Muscle layer of duodenum (tissue), 2 donors: ENCODE measurements around the gene ZBTB48.

ENCODE experiments used
- H3K27ac ChIP-seq: one replicate; pipeline ENCODE4 v1.7.0; 2013; ENCODE audit warnings: mild to moderate bottlenecking, low read length
- H3K27me3 ChIP-seq: one replicate; pipeline ENCODE4 v1.7.0; 2013; ENCODE audit warnings: low read depth, mild to moderate bottlenecking, control low read depth, low read length
- H3K36me3 ChIP-seq, 2 donors: one replicate each; pipeline ENCODE4 v1.7.0; 2013; ENCODE audit warnings: low read length in 2 of 2, control low read depth in 1 of 2, mild to moderate bottlenecking in 1 of 2; ENCODE audit not compliant: insufficient read depth in 2 of 2, control insufficient read depth in 1 of 2
- H3K4me1 ChIP-seq, 2 donors: one replicate each; pipeline ENCODE4 v1.7.0; 2013; ENCODE audit warnings: low read length in 2 of 2, mild to moderate bottlenecking in 2 of 2, control low read depth in 1 of 2, moderate library complexity in 1 of 2; ENCODE audit not compliant: insufficient read depth in 2 of 2, control insufficient read depth in 1 of 2
- H3K4me3 ChIP-seq, 2 donors: one replicate each; pipeline ENCODE4 v1.7.0; 2013; ENCODE audit warnings: low read length in 2 of 2, low read depth in 1 of 2, mild to moderate bottlenecking in 1 of 2
- H3K9me3 ChIP-seq, 2 donors: one replicate each; pipeline ENCODE4 v1.7.0; 2013; ENCODE audit warnings: low read length in 2 of 2, control low read depth in 1 of 2, mild to moderate bottlenecking in 1 of 2; ENCODE audit not compliant: control insufficient read depth in 1 of 2
- donor health status: healthy.

The ZBTB48 gene

DNA sequence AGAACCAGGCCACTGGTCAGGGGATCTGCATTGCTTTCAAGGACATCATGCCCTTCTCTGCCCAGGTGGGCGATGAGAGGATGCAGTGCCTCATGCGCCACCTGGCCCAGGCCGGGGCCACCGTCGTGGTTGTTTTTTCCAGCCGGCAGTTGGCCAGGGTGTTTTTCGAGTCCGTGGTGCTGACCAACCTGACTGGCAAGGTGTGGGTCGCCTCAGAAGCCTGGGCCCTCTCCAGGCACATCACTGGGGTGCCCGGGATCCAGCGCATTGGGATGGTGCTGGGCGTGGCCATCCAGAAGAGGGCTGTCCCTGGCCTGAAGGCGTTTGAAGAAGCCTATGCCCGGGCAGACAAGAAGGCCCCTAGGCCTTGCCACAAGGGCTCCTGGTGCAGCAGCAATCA, 5.0 kb upstream of the ZBTB48 start:
- Histone ChIP-seq H3K4me1 (peaks cover 5% of the 10 kb centered on the region in 2 donors), H3K27me3 (no peaks in the 10 kb centered on the region), H3K36me3 (no peaks in the 10 kb centered on the region), H3K4me3 (no peak overlapping the region), H3K27ac (no peak overlapping the region), H3K9me3 (peaks cover 0 to 4% of the 10 kb centered on the region in 2 donors)

DNA sequence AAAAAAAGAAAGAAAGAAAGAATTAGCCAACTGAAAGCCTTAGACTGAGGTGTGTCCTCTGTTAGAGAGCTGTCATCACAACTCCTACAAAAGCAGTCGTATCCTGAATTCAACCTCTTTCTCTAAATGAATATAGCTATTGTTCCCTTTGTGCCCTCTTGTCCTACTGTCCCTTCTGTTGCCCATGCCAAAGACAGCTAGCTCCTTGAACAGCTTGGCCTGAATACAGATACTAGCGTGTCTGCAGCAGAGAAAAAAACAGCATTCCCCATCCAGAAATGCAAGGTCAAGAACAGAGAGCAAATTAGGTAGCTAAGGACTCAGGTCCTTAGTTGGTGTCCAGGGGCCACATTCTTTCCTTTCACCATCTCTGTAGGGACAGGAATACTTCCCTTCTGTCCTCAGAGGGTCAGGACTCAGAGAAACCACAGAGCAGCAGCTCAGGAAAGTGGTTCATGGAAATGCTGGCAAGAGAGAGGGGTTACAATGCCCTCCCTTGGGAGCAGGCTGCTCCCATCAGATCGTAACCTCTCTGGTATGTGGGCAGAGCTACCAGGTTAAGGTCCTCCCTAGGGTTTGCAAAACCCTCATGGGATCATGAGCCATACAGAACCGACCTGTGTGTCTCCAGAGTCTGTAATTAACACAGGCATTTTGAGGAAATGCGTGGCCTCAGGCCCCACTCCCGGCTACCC, 1.8 kb upstream of the ZBTB48 start:
- Histone ChIP-seq H3K27ac (no peak overlapping the region), H3K27me3 (no peaks in the 10 kb centered on the region)

DNA sequence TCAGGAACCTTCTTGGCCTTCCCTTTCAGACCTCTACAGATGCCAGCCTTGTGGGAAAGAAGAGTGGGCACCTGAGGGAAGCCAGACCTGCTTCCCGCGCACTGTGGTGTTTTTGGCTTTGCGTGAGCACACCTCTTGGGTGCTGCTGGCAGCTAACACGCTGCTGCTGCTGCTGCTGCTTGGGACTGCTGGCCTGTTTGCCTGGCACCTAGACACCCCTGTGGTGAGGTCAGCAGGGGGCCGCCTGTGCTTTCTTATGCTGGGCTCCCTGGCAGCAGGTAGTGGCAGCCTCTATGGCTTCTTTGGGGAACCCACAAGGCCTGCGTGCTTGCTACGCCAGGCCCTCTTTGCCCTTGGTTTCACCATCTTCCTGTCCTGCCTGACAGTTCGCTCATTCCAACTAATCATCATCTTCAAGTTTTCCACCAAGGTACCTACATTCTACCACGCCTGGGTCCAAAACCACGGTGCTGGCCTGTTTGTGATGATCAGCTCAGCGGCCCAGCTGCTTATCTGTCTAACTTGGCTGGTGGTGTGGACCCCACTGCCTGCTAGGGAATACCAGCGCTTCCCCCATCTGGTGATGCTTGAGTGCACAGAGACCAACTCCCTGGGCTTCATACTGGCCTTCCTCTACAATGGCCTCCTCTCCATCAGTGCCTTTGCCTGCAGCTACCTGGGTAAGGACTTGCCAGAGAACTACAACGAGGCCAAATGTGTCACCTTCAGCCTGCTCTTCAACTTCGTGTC, 995 bp upstream of the ZBTB48 start:
- Histone ChIP-seq H3K27me3 (no peaks in the 10 kb centered on the region), H3K36me3 (no peaks in the 10 kb centered on the region), H3K27ac (peak overlapping the region; percentile 88), H3K4me3 (peak overlapping the region; percentile 44 to 82), H3K9me3 (no peaks in the 10 kb centered on the region), H3K4me1 (peaks cover 16 to 21% of the 10 kb centered on the region in 2 donors)

More for the DNA sequence above, 1.8 kb upstream of the ZBTB48 start:
- Histone ChIP-seq H3K4me1 (peaks cover 16 to 21% of the 10 kb centered on the region in 2 donors), H3K4me3 (no peak overlapping the region), H3K9me3 (no peaks in the 10 kb centered on the region), H3K36me3 (no peaks in the 10 kb centered on the region)

DNA sequence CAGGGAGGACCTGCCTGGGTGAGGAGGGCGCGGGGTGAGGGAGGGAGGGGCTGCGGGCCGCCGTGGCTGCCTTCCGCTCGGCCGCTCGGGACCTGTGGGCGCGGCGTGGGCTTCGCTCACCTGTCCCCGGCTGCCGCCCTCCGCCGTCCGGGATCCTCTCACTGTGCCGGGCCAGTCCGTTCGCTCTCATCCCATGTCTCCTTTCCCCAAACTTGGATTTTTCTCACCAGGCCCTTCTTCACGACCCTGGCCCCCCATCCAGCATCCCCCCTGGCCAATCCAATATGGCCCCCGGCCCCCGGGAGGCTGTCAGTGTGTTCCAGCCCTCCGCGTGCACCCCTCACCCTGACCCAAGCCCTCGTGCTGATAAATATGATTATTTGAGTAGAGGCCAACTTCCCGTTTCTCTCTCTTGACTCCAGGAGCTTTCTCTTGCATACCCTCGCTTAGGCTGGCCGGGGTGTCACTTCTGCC, 362 bp downstream of the ZBTB48 start:
- Histone ChIP-seq H3K4me3 (peak overlapping the region; percentile 79 to 82), H3K27me3 (no peaks in the 10 kb centered on the region), H3K9me3 (no peaks in the 10 kb centered on the region), H3K4me1 (peaks cover 16 to 21% of the 10 kb centered on the region in 2 donors), H3K27ac (peak overlapping the region; percentile 88), H3K36me3 (no peaks in the 10 kb centered on the region)

DNA sequence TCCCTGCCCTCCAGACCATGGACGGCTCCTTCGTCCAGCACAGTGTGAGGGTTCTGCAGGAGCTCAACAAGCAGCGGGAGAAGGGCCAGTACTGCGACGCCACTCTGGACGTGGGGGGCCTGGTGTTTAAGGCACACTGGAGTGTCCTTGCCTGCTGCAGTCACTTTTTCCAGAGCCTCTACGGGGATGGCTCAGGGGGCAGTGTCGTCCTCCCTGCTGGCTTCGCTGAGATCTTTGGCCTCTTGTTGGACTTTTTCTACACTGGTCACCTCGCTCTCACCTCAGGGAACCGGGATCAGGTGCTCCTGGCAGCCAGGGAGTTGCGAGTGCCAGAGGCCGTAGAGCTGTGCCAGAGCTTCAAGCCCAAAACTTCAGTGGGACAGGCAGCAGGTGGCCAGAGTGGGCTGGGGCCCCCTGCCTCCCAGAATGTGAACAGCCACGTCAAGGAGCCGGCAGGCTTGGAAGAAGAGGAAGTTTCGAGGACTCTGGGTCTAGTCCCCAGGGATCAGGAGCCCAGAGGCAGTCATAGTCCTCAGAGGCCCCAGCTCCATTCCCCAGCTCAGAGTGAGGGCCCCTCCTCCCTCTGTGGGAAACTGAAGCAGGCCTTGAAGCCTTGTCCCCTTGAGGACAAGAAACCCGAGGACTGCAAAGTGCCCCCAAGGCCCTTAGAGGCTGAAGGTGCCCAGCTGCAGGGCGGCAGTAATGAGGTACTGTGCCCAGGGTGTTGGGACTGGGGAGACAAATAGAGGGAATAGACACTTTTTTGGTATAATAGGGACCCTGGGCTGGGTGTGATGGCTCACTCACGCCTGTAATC, 1.0 kb downstream of the ZBTB48 start:
- no peaks in the 10 kb centered on the region for H3K27me3 ChIP-seq
- H3K4me3 ChIP-seq, result peak overlapping the region; percentile 79 to 82
- H3K4me1 ChIP-seq, result peaks cover 16 to 21% of the 10 kb centered on the region in 2 donors
- H3K27ac ChIP-seq, result peak overlapping the region; percentile 88
- no peaks in the 10 kb centered on the region for H3K36me3 ChIP-seq
- H3K9me3 ChIP-seq, result no peaks in the 10 kb centered on the region

DNA sequence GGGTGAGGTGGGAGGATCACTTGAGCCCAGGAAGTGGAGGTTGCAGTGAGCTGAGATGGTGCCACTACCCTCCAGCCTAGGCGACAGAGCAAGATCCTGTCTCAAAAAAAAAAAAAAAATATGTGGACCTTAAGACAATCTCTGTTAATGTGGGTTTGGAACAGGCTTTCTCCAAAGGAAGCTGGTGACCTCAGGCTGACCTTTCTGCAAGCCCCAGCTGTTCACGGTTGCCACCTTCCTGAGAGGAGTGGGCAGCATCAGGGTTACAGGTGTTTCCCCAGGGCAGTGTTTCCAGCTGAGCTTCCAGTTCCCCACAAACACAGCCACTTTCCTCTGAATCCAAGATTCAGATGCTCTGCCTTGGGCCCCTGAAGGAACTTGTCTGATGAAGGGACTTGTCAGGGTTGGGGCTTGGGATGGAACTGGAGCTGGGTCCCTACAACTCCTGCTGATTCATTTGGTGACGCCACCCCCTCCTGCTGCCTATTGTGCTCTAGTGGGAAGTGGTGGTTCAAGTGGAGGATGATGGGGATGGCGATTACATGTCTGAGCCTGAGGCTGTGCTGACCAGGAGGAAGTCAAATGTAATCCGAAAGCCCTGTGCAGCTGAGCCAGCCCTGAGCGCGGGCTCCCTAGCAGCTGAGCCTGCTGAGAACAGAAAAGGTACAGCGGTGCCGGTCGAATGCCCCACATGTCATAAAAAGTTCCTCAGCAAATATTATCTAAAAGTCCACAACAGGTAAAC, 1.9 kb downstream of the ZBTB48 start:
- H3K9me3 ChIP-seq, result no peaks in the 10 kb centered on the region
- no peaks in the 10 kb centered on the region for H3K27me3 ChIP-seq
- H3K4me3 ChIP-seq, result no peak overlapping the region
- H3K36me3 ChIP-seq, result no peaks in the 10 kb centered on the region
- peaks cover 16 to 24% of the 10 kb centered on the region in 2 donors for H3K4me1 ChIP-seq
- peak overlapping the region; percentile 25 for H3K27ac ChIP-seq

DNA sequence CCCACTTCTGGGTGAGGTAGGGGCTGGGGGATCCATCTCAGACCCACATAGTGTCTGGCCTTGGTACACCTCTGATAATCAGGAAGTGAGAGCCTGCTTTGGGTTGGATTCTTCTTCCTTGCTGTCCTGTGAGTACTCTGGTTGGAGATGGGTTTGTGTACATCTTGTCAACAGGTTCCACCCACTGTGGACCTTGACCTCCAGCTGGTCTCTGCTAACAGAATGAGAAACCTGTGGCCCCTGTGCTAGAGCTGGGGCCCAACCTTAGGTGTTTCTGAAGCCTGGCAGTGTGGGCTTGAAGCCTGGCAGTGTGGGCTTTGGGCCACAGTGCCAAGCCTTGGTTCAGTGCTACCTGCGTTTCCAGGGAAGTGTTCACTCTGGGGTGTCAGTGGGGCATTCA, 2.6 kb downstream of the ZBTB48 start:
- Histone ChIP-seq H3K4me3 (no peak overlapping the region), H3K9me3 (no peaks in the 10 kb centered on the region), H3K36me3 (no peaks in the 10 kb centered on the region), H3K27me3 (no peaks in the 10 kb centered on the region), H3K27ac (peak overlapping the region; percentile 25), H3K4me1 (peaks cover 16 to 30% of the 10 kb centered on the region in 2 donors)

DNA sequence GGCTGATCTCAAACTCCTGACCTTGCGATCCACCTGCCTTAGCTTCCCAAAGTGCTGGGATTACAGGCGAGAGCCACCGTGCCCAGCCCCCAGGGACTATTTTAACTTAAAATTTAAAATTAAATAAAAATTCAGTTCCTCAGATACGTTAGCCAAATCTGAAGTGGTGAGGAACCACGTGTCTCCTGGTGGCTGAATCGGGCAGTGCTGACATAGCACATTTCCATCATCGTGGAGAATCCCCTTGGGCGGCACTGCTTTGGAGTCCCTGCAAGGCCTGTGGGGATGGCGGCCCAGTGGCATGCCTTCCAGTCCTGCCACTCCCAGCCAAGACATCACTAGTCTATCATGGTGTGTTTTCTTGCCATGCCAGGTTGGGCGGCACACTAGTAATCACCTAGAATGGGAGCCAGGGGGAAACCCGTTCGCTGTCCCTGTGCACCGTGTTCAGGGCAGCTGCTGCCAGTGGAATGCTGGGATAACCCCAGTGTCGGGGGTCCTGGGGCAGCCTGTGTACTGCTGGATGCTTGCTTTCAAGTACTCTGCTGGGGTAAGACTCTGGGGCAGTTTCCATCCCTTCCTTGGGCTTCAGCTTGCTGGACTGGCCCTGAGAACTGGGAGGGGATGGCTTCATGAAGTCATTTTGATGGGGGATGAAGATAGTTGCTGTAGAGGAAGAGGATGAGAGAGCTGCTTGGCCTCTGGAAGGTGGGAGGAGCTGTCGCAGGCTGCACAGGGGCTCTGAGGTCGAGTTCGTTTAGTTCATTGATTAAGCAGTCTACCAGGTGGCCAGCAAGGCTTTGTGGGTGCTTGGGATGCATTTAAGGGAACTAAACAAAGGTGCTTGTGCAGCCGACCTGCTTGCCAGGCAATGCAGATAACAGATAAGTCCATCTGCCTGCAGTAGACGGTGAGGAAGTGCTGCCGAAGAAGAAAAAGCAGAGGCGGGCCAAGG, 4.6 kb downstream of the ZBTB48 start:
- H3K4me1 ChIP-seq, result peaks cover 11 to 38% of the 10 kb centered on the region in 2 donors

DNA sequence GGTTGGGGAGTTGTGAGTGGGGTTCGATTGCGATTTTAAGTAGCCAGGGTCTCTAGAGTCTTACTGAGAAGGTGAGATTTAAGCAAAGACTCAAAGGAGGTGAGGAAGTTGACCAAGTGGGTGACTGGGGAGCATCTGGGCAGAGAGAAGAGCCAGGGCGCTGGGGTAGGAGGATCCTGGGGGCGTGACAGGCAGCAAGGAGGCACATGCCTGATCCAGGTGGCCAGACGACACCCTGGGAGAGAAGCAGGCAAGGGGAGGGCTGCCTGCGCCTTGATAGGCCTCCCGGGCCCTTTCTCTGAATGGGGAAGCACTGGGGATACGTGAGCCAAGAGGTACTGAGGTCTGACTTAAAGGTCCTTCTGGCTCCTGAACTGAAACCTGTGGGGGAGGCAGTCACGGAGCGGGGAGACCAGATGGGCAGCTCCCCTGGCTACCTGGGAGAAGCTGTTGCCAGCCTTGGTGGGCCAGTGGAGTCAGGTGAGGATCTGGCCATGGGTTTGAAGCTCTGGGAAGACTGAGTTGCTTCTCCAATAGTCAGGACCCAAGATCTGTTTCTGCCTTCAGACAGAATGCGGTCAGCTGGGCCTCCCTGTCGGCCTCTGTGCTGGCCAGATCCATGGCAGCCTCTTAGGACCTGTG, 5.4 kb downstream of the ZBTB48 start:
- Histone ChIP-seq H3K4me1 (peaks cover 11 to 36% of the 10 kb centered on the region in 2 donors), H3K9me3 (no peaks in the 10 kb centered on the region), H3K27ac (no peak overlapping the region), H3K4me3 (no peak overlapping the region), H3K36me3 (peaks cover 10 to 22% of the 10 kb centered on the region in 2 donors), H3K27me3 (no peaks in the 10 kb centered on the region)

More for the DNA sequence above, 4.6 kb downstream of the ZBTB48 start:
- Histone ChIP-seq H3K9me3 (no peaks in the 10 kb centered on the region), H3K4me3 (no peak overlapping the region), H3K27ac (no peak overlapping the region), H3K36me3 (peaks cover 5 to 14% of the 10 kb centered on the region in 2 donors), H3K27me3 (no peaks in the 10 kb centered on the region)
